A172 (cell line): Measurements from ENCODE around the gene OTOA. TPM values are rescaled to one million over a fixed set of nuclear protein-coding genes. Genes with fewer than 3 reads are reported as not detected.
"Not testable (repeated sequence)": the region's sequence is repeated elsewhere in the genome, so short reads cannot be mapped to it uniquely, and the experiment has no call there.

ENCODE experiments used
- DNase-seq: peaks from one replicate; pipeline ENCODE4 v3.0.0-alpha.2; 2015; ENCODE audit warnings: low spot score
- total RNA-seq: library from RNA; depleted of rRNA; stranded (reverse); fragments of >200 nt; shearing (Covaris generic); gene quantifications from 2 replicates; pipeline ENCODE4 v1.2.3, GENCODE V29; 2014; rRNA removed

OTOA gene
- 0.09 TPM in 1 of 2 replicates, not detected in the other for total RNA-seq

DNA sequence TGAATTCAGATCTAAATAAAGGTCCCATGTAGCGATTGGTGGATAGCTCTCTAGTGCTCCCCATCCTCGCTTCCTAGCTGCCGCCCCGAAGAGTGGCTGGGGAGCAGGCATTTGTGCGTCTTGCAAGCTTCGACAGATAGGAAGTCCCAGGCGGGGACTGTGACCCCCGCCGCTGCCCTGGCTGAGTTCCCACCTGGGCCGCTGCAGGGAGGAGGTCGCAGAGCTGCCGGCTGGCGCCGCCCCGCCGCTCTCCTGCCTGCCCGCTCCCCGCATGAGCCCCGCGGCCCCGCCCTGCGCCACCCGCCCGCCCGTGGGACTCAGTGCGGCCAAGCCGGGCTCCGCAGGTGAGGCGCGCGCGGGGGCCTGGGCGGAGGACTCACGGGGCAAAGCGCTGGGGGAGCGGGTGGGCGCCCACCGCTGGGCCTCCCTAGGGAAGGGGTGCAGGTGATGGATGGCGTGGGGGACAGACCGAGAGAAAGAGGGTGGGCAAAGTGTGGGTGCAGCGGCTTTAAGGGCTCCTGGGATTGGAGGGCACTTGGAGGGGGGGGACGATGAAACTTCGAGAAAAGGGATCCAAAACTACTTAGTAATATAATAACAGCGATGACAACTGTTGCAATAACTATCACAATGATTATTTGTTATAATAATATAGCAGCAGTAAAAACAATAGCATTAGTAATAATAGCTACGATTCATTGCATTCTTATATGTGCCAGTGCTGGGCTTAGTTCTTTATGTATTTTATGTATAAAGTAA, at the start of gene OTOA:
Gene OTOA, plus strand, starts transcription at position 80 of the 759 bp plus-strand sequence. CDS start 14,547 bp downstream, outside the sequence.
- no peak for DNase-seq

- no peak for DNase-seq
Observed at GRCh38 chr16:21614896-21615295, 48.9 kb upstream of the OTOA start.

DNA sequence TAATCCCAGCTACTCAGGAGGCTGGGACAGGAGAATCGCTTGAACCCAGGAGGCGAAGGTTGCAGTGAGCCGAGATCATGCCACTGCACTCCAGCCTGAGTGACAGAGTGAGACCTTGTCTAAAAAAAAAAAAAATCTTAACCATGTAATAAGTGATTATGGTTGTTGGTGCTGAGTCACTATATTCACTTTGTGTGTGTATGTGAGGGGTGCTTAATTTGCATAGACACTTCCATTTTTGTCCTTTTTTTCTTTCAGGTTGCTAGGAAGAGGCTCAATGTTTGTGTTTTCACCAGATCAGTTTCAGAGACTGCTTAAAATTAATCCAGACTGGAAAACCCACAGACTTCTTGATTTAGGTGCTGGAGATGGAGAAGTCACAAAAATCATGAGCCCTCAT, 46.2 kb upstream of the OTOA start:
- DNase-seq: no peak

DNA sequence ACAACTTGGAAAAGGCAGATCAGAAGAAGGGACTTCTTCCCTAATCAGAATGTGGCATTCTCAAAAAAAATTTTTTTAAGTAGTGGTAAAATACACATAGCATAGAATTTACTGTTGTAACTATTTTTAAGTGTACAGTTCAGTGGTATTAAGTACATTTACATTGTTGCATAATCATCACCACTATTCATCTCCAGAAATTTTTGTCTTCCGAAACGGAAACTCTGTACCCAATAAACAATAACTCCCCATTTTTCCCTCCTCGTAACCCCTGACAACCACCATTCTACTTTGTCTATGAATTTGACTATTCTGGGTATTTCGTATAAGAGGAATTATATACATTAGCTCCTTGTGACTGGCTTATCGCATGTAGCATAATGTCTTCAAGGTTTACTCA, 45.5 kb upstream of the OTOA start:
- DNase-seq: no peak

GRCh38 chr16:21619765-21620425, 43.9 kb upstream of the OTOA start:
- DNase-seq: no peak

- no peak for DNase-seq
Observed at GRCh38 chr16:21620592-21620991, 43.2 kb upstream of the OTOA start.

GRCh38 chr16:21622545-21622944, 41.2 kb upstream of the OTOA start:
- no peak for DNase-seq

DNA sequence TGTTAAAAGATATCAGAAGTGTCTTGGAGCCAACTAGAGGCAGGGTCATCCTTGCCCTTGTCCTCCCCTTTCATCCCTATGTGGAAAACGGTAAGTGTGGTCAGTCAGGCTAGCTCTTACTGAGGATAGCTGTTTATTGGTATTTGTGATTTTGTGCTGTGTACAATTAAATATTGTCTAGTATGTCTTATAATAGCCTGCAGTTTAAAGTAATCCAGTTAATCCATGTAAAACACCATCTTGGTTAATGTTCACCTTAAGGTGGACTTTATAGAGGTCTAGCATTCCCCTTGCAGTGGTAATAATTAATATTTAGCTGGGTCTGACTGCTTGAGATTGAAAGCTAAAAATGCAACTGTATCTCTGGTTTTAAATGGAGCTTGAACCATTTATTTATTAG, 38.7 kb upstream of the OTOA start:
- no peak for DNase-seq

GRCh38 chr16:21626659-21627277, 37.0 kb upstream of the OTOA start:
- peak; percentile 77 for DNase-seq

DNA sequence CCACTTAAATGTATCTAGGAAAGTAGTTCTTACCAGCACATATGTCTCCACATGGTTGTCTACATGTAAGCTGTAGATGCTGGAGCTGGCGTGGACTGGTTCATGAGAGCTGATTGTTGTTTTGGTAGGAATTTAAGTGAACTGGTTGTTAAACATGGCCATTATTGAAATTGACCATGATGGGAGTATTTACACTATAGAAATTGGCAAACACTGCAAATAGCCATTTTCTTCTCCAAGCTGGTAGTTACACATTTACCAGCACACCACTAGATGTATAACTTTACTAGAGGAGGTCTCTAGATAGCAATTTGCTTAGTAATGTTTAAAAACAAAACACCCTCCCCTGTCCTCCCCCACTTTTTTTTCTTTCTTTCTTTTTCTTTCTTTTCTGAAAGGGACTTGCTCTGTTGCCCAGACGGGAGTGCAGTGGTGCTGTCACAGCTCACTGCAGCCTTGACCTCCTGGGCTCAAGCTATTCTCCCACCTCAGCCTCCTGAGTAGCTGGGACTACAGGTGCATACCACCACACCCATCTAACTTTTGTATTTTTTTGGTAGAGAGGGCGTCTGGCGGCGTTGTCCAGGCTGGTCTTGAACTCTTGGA, 35.5 kb upstream of the OTOA start:
- no peak for DNase-seq

DNA sequence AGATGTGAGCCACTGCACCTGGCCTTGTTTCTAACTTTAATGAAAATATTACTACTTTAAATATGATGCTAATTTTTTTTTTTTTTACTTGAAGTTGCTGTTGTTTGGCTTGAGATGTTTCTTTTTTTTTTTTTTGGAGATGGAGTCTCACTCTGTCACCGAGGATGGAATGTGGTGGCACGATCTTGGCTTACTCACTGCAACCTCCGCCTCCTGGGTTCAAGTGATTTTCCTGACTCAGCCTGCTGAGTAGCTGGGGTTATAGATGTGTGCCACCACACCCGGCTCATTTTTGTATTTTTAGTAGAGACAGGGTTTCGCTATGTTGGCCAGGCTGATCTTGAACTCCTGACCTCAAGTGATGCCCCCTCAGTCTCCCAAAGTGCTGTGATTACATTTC, 35.0 kb upstream of the OTOA start:
- no peak for DNase-seq

GRCh38 chr16:21629616-21630539, 33.9 kb upstream of the OTOA start:
- DNase-seq: not testable (repeated sequence)

GRCh38 chr16:21630866-21631265, 32.9 kb upstream of the OTOA start:
- not testable (repeated sequence) for DNase-seq

- DNase-seq: not testable (repeated sequence)
Observed at GRCh38 chr16:21631376-21631775, 32.4 kb upstream of the OTOA start.

- not testable (repeated sequence) for DNase-seq
Observed at GRCh38 chr16:21631951-21632575, 31.7 kb upstream of the OTOA start.

DNA sequence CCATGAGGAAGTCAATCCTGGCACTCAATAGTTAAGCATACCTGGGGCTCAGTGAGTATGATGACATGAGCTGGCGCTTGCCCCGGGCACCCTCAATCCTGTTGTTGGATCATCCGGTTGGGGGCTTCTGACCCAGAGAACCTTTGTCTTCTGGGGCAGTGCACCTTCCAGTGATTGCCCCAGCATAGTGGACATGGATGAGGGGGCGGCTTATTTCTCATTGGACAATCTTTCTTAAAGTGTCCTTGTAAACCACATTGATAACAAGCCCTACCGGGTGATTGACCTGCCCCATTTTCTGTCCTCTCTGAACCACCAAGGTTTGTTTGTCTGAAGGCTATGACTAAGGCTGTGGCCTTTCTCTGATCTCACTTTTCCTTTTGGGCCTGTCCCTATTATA, 29.6 kb upstream of the OTOA start:
- no peak for DNase-seq

GRCh38 chr16:21635694-21636093, 28.1 kb upstream of the OTOA start:
- not testable (repeated sequence) for DNase-seq

GRCh38 chr16:21637032-21637968, 26.5 kb upstream of the OTOA start:
- DNase-seq: no peak

DNA sequence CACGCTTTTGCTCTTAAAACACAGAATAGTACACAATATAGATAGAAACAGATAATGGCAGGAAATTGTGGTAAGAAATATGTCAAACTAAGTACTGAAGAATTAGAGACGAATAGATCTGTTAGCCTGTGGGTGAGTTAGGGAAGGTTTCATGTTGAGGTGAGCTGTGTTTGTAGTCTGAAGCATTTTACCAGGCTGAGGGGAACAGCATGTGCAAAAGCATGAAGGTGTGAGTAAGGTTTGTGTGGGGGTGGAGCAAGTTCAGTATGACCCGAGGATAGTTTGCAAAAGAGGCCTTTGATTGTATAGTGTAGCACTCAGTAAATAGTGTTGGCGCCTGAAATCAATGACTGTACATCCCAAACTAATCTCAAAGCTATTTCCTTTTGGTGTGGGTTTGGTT, 25.2 kb upstream of the OTOA start:
- DNase-seq: no peak

- no peak for DNase-seq
Observed at GRCh38 chr16:21639493-21639892, 24.3 kb upstream of the OTOA start.
